ENCODE measurements around the gene BID.

GRCh38 chr22:17781319-17782031, 7.2 kb upstream of the BID start:
- TF ChIP-seq RAD21 (IDR thresholded peaks at IDR 0.05; ENCODE audit: low read length): 0 out of 2 replicates have a peak, but pooled peaks have one; percentile 12
- no peak for TF ChIP-seq USF2 (IDR thresholded peaks at IDR 0.05; ENCODE audit: low read depth, low read length)
- TF ChIP-seq BHLHE40 (IDR thresholded peaks at IDR 0.05; ENCODE audit: low read depth, low read length): no peak
- no peak for TF ChIP-seq POLR2A (IDR thresholded peaks at IDR 0.05; ENCODE audit: low read depth, low read length)
- TF ChIP-seq CTCF (conservative IDR thresholded peaks at IDR 0.05; ENCODE audit: low read depth, low read length): 0 out of 2 replicates have a peak, but pooled peaks have one; percentile 0
